ENCODE measurements around the gene TNS1. TPM values are rescaled to one million over a fixed set of nuclear protein-coding genes. Genes with fewer than 3 reads are reported as not detected.

TNS1 gene
- total and polyA plus RNA-seq, 2 donors from 2014 or later = 44.8 to 471 TPM

DNA sequence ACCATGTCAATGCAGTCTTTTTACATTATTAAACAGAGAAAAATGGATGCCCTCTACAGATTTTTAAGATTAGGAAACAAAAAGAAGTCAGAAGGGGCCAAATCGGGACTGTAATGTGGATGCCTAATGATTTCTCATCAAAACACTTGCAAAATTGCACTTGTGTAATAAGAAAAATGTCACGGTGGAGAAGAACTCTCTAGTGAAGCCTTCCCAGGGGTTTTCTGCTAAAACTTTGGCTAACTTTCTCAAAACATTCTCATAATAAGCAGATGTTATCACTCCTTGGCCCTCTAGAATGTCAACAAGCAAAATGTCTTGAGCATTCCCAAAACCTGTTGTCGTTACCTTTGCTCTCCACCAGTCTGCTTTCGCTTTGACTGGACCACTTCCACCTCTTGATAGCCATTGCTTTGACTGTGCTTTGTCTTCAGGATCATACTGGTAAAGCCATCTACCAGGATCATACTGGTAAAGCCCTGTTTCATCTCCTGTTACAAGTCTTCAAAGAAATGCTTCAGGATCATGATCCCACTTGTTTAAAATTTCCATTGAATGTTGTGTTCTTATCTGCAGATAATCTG, 226.8 kb downstream of the TNS1 start:
- H3K9me3 ChIP-seq (ENCODE audit: control insufficient read depth in 2 of 3, insufficient read depth in 1 of 3, low read length in 3 of 3) = no peaks in the 10 kb centered on the region
- no peak overlapping the region for H3K9ac ChIP-seq (ENCODE audit: low read length in 3 of 3)
- H3K27ac ChIP-seq (ENCODE audit: low read depth in 2 of 2, low read length in 2 of 2) = no peak overlapping the region
- no peaks in the 10 kb centered on the region for H3K27me3 ChIP-seq (ENCODE audit: control insufficient read depth, insufficient read depth, low read length)
- intact Hi-C loops (cut with DNase I) = no loop called here
- no peaks in the 10 kb centered on the region for H3K4me1 ChIP-seq (ENCODE audit: control insufficient read depth in 2 of 3, insufficient read depth in 2 of 3, low read depth in 1 of 3, low read length in 3 of 3)
- DNase-seq (no peak), FAIRE-seq (no peak)
- peaks cover 0 to 12% (median 7%) of the 10 kb centered on the region in 3 donors for H3K36me3 ChIP-seq (ENCODE audit: control insufficient read depth in 2 of 3, insufficient read depth in 3 of 3, low read length in 3 of 3)
- TF ChIP-seq, protein P1, sequence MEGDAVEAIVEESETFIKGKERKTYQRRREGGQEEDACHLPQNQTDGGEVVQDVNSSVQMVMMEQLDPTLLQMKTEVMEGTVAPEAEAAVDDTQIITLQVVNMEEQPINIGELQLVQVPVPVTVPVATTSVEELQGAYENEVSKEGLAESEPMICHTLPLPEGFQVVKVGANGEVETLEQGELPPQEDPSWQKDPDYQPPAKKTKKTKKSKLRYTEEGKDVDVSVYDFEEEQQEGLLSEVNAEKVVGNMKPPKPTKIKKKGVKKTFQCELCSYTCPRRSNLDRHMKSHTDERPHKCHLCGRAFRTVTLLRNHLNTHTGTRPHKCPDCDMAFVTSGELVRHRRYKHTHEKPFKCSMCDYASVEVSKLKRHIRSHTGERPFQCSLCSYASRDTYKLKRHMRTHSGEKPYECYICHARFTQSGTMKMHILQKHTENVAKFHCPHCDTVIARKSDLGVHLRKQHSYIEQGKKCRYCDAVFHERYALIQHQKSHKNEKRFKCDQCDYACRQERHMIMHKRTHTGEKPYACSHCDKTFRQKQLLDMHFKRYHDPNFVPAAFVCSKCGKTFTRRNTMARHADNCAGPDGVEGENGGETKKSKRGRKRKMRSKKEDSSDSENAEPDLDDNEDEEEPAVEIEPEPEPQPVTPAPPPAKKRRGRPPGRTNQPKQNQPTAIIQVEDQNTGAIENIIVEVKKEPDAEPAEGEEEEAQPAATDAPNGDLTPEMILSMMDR (IDR thresholded peaks at IDR 0.05; ENCODE audit: borderline replicate concordance, extremely low read depth, insufficient read depth) = no peak
- no peak overlapping the region for H3K4me3 ChIP-seq (ENCODE audit: low read length in 3 of 3)

DNA sequence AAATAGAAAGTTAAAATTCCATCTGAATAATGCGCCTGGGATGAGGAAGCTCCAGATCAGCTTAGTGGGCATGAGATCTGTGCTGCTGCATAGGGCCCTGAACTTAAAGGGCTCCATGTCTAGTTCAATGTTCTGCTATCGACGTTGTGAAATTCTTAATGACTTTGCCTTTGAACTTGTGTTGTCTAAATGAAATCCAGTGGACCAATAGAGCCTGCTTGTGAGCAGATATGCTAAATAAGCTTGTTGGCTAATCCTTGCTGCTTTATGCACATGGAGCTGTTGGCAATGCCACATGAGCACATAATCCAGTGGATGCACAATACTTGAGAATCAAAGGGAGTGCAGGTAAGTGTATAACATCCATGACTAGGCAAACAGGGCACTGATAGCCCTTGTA, 228.6 kb downstream of the TNS1 start:
- no peaks in the 10 kb centered on the region for H3K9me3 ChIP-seq (ENCODE audit: control insufficient read depth in 2 of 3, insufficient read depth in 1 of 3, low read length in 3 of 3)
- H3K36me3 ChIP-seq (ENCODE audit: control insufficient read depth in 2 of 3, insufficient read depth in 3 of 3, low read length in 3 of 3) = peaks cover 0 to 12% (median 7%) of the 10 kb centered on the region in 3 donors
- no peaks in the 10 kb centered on the region for H3K27me3 ChIP-seq (ENCODE audit: control insufficient read depth, insufficient read depth, low read length)
- no peak for FAIRE-seq
- H3K9ac ChIP-seq (ENCODE audit: low read length in 3 of 3) = no peak overlapping the region
- H3K4me1 ChIP-seq (ENCODE audit: control insufficient read depth in 2 of 3, insufficient read depth in 2 of 3, low read depth in 1 of 3, low read length in 3 of 3) = no peaks in the 10 kb centered on the region
- H3K4me3 ChIP-seq (ENCODE audit: low read length in 3 of 3) = no peak overlapping the region
- TF ChIP-seq, protein P1 (IDR thresholded peaks at IDR 0.05; ENCODE audit: borderline replicate concordance, extremely low read depth, insufficient read depth) = no peak
- H3K27ac ChIP-seq (ENCODE audit: low read depth in 2 of 2, low read length in 2 of 2) = no peak overlapping the region
- no peak for DNase-seq
- intact Hi-C loops (cut with DNase I) = no loop called here

DNA sequence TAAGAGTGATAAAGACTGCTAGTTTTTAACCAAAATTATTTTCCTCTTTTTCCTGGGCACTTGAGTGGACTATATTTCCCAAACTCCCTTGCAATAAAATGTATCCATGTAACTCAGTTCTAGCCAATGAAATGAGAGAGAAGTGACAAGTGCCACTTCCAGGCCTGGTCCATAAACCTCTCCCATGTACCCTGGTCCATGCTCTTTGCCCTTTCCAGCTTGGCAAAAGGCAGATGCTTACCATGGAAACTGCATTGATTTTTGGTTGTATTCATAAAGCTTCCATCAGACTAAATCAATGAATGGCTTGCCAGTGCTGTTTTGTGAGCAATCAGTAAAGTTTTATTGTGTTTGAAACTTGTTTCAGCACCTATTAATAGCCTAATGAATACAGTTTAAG, 229.3 kb downstream of the TNS1 start:
- no peak for FAIRE-seq
- TF ChIP-seq, protein P1 (IDR thresholded peaks at IDR 0.05; ENCODE audit: borderline replicate concordance, extremely low read depth, insufficient read depth) = no peak
- Histone ChIP-seq H3K27me3 (ENCODE audit: control insufficient read depth, insufficient read depth, low read length) (no peaks in the 10 kb centered on the region), H3K9me3 (ENCODE audit: control insufficient read depth in 2 of 3, insufficient read depth in 1 of 3, low read length in 3 of 3) (no peaks in the 10 kb centered on the region), H3K36me3 (ENCODE audit: control insufficient read depth in 2 of 3, insufficient read depth in 3 of 3, low read length in 3 of 3) (peaks cover 0 to 12% (median 7%) of the 10 kb centered on the region in 3 donors), H3K27ac (ENCODE audit: low read depth in 2 of 2, low read length in 2 of 2) (no peak overlapping the region), H3K9ac (ENCODE audit: low read length in 3 of 3) (no peak overlapping the region), H3K4me3 (ENCODE audit: low read length in 3 of 3) (no peak overlapping the region), H3K4me1 (ENCODE audit: control insufficient read depth in 2 of 3, insufficient read depth in 2 of 3, low read depth in 1 of 3, low read length in 3 of 3) (no peaks in the 10 kb centered on the region)
- no peak for DNase-seq
- intact Hi-C loops (cut with DNase I) = no loop called here

DNA sequence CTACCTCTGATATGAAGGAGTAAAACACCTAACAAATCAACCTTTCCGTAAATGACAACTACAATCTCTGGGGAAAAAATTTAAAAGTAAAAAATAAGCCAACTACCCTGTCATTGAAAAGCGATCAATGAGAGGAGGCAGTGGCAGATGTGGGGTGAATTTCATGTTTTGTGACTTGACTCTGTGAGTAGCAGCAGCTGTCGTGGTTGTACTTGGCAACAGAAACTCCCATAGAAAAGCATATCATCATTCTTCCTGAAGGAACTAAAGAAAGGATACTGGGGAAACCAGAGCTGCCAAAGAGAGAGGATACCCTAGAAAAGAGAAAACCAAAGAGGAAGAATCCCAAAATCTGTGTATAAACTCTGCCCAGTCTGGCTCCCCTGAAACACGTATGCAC, 236.4 kb downstream of the TNS1 start:
- intact Hi-C loops (cut with DNase I) = no loop called here
- FAIRE-seq = no peak

More for the DNA sequence above, 236.4 kb downstream of the TNS1 start:
- TF ChIP-seq, protein P1 (IDR thresholded peaks at IDR 0.05; ENCODE audit: borderline replicate concordance, extremely low read depth, insufficient read depth) = no peak
- Histone ChIP-seq H3K4me1 (ENCODE audit: control insufficient read depth in 2 of 3, insufficient read depth in 2 of 3, low read depth in 1 of 3, low read length in 3 of 3) (no peaks in the 10 kb centered on the region), H3K9ac (ENCODE audit: low read length in 3 of 3) (no peak overlapping the region), H3K27ac (ENCODE audit: low read depth in 2 of 2, low read length in 2 of 2) (no peak overlapping the region), H3K27me3 (ENCODE audit: control insufficient read depth, insufficient read depth, low read length) (no peaks in the 10 kb centered on the region), H3K4me3 (ENCODE audit: low read length in 3 of 3) (no peak overlapping the region), H3K9me3 (ENCODE audit: control insufficient read depth in 2 of 3, insufficient read depth in 1 of 3, low read length in 3 of 3) (peaks cover 0 to 13% (median 2%) of the 10 kb centered on the region in 3 donors), H3K36me3 (ENCODE audit: control insufficient read depth in 2 of 3, insufficient read depth in 3 of 3, low read length in 3 of 3) (no peaks in the 10 kb centered on the region)
- no peak for DNase-seq
